HG02759 (cell line): ENCODE measurements around the gene FBF1.

ENCODE experiments used
- ATAC-seq: cut with Tn5 transposase; IDR thresholded peaks from one replicate; pipeline ENCODE4 v1.9.1; 2021; ENCODE audit warnings: mild to moderate bottlenecking, moderate library complexity; ENCODE audit not compliant: unreplicated experiment

FBF1 gene

GRCh38 chr17:75959051-75959838 is 18.4 kb upstream of the FBF1 start:
- no peak for ATAC-seq

- no peak for ATAC-seq
These were observed 10.2 kb upstream of the FBF1 start for GRCh38 chr17:75950855-75951554.

- ATAC-seq, result no peak
These were observed 9.6 kb upstream of the FBF1 start for GRCh38 chr17:75950421-75950820.

- no peak for ATAC-seq
These were observed 4.4 kb upstream of the FBF1 start for GRCh38 chr17:75945211-75945610.

GRCh38 chr17:75943491-75943890 is 2.6 kb upstream of the FBF1 start:
- ATAC-seq, result no peak

GRCh38 chr17:75942473-75942872 is 1.6 kb upstream of the FBF1 start:
- no peak for ATAC-seq

- no peak for ATAC-seq
These were observed 589 bp upstream of the FBF1 start for GRCh38 chr17:75941442-75941819.

GRCh38 chr17:75937652-75938051 is 3.2 kb downstream of the FBF1 start:
- ATAC-seq, result no peak

- ATAC-seq, result no peak
These were observed 7.0 kb downstream of the FBF1 start for GRCh38 chr17:75933808-75934207.

- no peak for ATAC-seq
These were observed 8.0 kb downstream of the FBF1 start for GRCh38 chr17:75932852-75933251.

GRCh38 chr17:75931062-75931461 is 9.8 kb downstream of the FBF1 start:
- no peak for ATAC-seq

GRCh38 chr17:75927286-75927922 is 13.4 kb downstream of the FBF1 start:
- no peak for ATAC-seq

- no peak for ATAC-seq
These were observed 14.4 kb downstream of the FBF1 start for GRCh38 chr17:75926456-75926855.

GRCh38 chr17:75925912-75926311 is 14.9 kb downstream of the FBF1 start:
- ATAC-seq, result no peak

- ATAC-seq, result no peak
These were observed 15.7 kb downstream of the FBF1 start for GRCh38 chr17:75925103-75925502.

- no peak for ATAC-seq
These were observed 17.6 kb downstream of the FBF1 start for GRCh38 chr17:75922963-75923874.

GRCh38 chr17:75922173-75922961 is 18.5 kb downstream of the FBF1 start:
- no peak for ATAC-seq

- ATAC-seq, result no peak
These were observed 19.2 kb downstream of the FBF1 start for GRCh38 chr17:75921596-75921995.

- no peak for ATAC-seq
These were observed 20.7 kb downstream of the FBF1 start for GRCh38 chr17:75920045-75920560.

GRCh38 chr17:75919611-75920010 is 21.2 kb downstream of the FBF1 start:
- no peak for ATAC-seq
